ENCODE results near the gene PQBP1.

Gene PQBP1

GRCh38 chrX:48893556-48894348 is 4.0 kb upstream of the PQBP1 start (continued):
- TF ChIP-seq AEBP2 (tag by site-specific recombination; IDR thresholded peaks at IDR 0.05; ENCODE audit: borderline replicate concordance) (no peak), ZNF501 (tag by site-specific recombination; IDR thresholded peaks at IDR 0.05) (no peak), BCL11B (tag by site-specific recombination; IDR thresholded peaks at IDR 0.05; ENCODE audit: low read depth) (no peak), ZNF585B (tag by site-specific recombination; IDR thresholded peaks at IDR 0.05) (no peak)

GRCh38 chrX:48894891-48895290 is 2.8 kb upstream of the PQBP1 start:
- no peak overlapping the region for H3K4me3 ChIP-seq (ENCODE audit: low read depth, low read length)
- no peaks in the 10 kb centered on the region for H3K4me1 ChIP-seq (ENCODE audit: control insufficient read depth, insufficient read depth, low read length)
- POLR2A ChIA-PET = no interaction called here
- CTCF ChIA-PET = no interaction called here
- no peak overlapping the region for H3K27ac ChIP-seq (ENCODE audit: extremely low read depth, low read depth, low read length)
- no peak for TF ChIP-seq ZNF16 (tag by site-specific recombination; IDR thresholded peaks at IDR 0.05; ENCODE audit: low read depth)
- no peak for TF ChIP-seq KLF1 (tag by site-specific recombination; IDR thresholded peaks at IDR 0.05)
- no peak for TF ChIP-seq HOXD13 (CRISPR knock-in tag; IDR thresholded peaks at IDR 0.05; ENCODE audit: borderline replicate concordance)
- TF ChIP-seq ZFP41 (tag by site-specific recombination; IDR thresholded peaks at IDR 0.05; ENCODE audit: borderline replicate concordance) = no peak
- TF ChIP-seq ZNF19 (tag by site-specific recombination; IDR thresholded peaks at IDR 0.05; ENCODE audit: low read depth) = no peak
- no peak for TF ChIP-seq BCL11A (tag by site-specific recombination; IDR thresholded peaks at IDR 0.05; ENCODE audit: low read depth)
- no peak for TF ChIP-seq ZNF654 (tag by site-specific recombination; IDR thresholded peaks at IDR 0.05; ENCODE audit: low read depth)
- TF ChIP-seq ZNF426 (tag by site-specific recombination; IDR thresholded peaks at IDR 0.05) = no peak
- no peak for TF ChIP-seq ZNF658 (tag by site-specific recombination; IDR thresholded peaks at IDR 0.05)
- no peak for TF ChIP-seq ZNF248 (tag by site-specific recombination; IDR thresholded peaks at IDR 0.05)
- no peak for TF ChIP-seq ZNF585B (tag by site-specific recombination; IDR thresholded peaks at IDR 0.05)
- no peak for TF ChIP-seq ZNF23 (tag by site-specific recombination; IDR thresholded peaks at IDR 0.05; ENCODE audit: borderline replicate concordance)
- no peak for TF ChIP-seq ZNF777 (tag by site-specific recombination; IDR thresholded peaks at IDR 0.05; ENCODE audit: borderline replicate concordance)
- TF ChIP-seq ZNF449 (tag by site-specific recombination; IDR thresholded peaks at IDR 0.05) = no peak
- TF ChIP-seq ZNF433 (tag by site-specific recombination; IDR thresholded peaks at IDR 0.05; ENCODE audit: low read depth) = no peak
- H3K9me3 ChIP-seq (ENCODE audit: control insufficient read depth, insufficient read depth, low read depth, low read length) = no peaks in the 10 kb centered on the region
- H3K36me3 ChIP-seq (ENCODE audit: control insufficient read depth in 2 of 2, insufficient read depth in 1 of 2, low read length in 2 of 2) = peaks cover 13 to 38% of the 10 kb centered on the region in 2 experiments

- H3K36me3 ChIP-seq (ENCODE audit: control insufficient read depth in 2 of 2, insufficient read depth in 1 of 2, low read length in 2 of 2) = peaks cover 24 to 50% of the 10 kb centered on the region in 2 experiments
- 0 out of 2 replicates have a peak overlapping the region, but pooled peaks have one; percentile 91 for H3K27ac ChIP-seq (ENCODE audit: extremely low read depth, low read depth, low read length)
- peak overlapping the region; percentile 79 for H3K4me3 ChIP-seq (ENCODE audit: low read depth, low read length)
- ChIA-PET POLR2A (interaction anchor here (0.5 to 3.2 kb wide), 7 partner anchors 10 to 95 kb away, joined by 3 to 21 read pairs (median 4); partner anchors contain the start of genes HDAC6 and SLC35A2), CTCF (interaction anchor here (0.6 to 1.4 kb wide), 2 partner anchors 10 to 297 kb away, joined by 3 to 4 read pairs; no protein-coding TSS in a partner anchor)
- no peaks in the 10 kb centered on the region for H3K4me1 ChIP-seq (ENCODE audit: control insufficient read depth, insufficient read depth, low read length)
- no peaks in the 10 kb centered on the region for H3K9me3 ChIP-seq (ENCODE audit: control insufficient read depth, insufficient read depth, low read depth, low read length)
- no peak for TF ChIP-seq ZNF114 (tag by site-specific recombination; IDR thresholded peaks at IDR 0.05)
- TF ChIP-seq ZNF707 (tag by site-specific recombination; IDR thresholded peaks at IDR 0.05) = no peak
- TF ChIP-seq OVOL3 (tag by site-specific recombination; IDR thresholded peaks at IDR 0.05) = no peak
- TF ChIP-seq ZNF391 (tag by site-specific recombination; IDR thresholded peaks at IDR 0.05; ENCODE audit: borderline replicate concordance, low read depth) = no peak
- TF ChIP-seq ZNF600 (tag by site-specific recombination; IDR thresholded peaks at IDR 0.05) = no peak
- TF ChIP-seq ZNF426 (tag by site-specific recombination; IDR thresholded peaks at IDR 0.05) = no peak
- TF ChIP-seq ZNF302 (tag by site-specific recombination; IDR thresholded peaks at IDR 0.05; ENCODE audit: low read depth) = no peak
- TF ChIP-seq ZNF23 (tag by site-specific recombination; IDR thresholded peaks at IDR 0.05; ENCODE audit: borderline replicate concordance) = no peak
- TF ChIP-seq HIC1 (tag by site-specific recombination; IDR thresholded peaks at IDR 0.05) = no peak
- TF ChIP-seq ZNF555 (tag by site-specific recombination; conservative IDR thresholded peaks at IDR 0.05) = no peak
- TF ChIP-seq ZSCAN18 (tag by site-specific recombination; IDR thresholded peaks at IDR 0.05) = no peak
Observed at GRCh38 chrX:48896611-48897011, 1.1 kb upstream of the PQBP1 start.
